ENCODE results near the gene EAF1.
A peak's percentile ranks its signal among the peaks of the same experiment; 100 is the strongest.
"Not testable (repeated sequence)": the region's sequence is repeated elsewhere in the genome, so short reads cannot be mapped to it uniquely, and the experiment has no call there.

Gene EAF1

GRCh38 chr3:15427182-15427880 is at the start of gene EAF1, which contains the start of gene METTL6:
Gene EAF1, plus strand, starts transcription at chr3:15427598. Its CDS starts 182 bp downstream, at chr3:15427780.
Gene METTL6, minus strand, starts transcription at chr3:15427544. Its CDS starts 1,033 bp downstream, at chr3:15426511.
- peak; percentile 83 for DNase-seq

DNA sequence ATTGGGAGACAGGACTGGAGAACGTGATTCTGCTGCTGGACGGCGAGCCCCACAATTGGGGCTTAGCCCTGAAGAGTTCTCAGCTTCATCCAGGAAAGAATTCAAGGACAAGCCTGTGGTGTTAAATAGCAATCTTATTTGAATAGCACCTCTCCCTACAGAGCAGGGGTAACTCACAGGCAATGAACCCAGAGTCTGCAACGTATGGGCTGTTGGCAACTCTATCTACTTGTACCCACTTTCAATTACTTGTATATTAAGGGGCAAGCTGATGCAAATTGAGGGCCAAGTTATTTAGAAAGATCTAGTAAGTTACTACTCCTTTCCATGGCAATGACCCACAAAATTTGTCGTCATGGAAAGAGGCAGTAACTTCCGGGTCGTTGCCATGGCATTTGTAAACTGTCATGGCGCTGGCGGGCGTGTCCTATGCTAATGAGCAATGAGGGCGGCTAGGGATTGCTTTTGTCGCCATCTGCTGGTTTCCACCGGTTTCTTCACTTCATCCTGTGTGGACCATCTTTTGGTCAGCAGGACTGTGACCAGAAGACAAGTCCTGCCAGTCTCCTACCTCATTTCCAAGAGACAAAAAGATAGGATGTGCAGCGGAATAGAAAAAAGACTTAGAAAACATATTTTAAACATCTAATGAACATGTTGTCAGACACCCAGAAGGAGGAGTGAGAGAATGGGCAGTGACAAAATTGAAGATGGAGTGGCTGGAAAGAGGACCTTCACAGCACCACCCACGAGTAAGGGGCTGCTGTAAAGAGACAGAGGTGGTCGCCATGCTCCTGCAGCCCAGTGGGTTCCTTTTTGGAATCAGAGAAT is 49.2 kb upstream of the EAF1 start:
- peak; percentile 93 for DNase-seq

- no peak for DNase-seq
Measured at GRCh38 chr3:15380980-15381890, 46.2 kb upstream of the EAF1 start.

DNA sequence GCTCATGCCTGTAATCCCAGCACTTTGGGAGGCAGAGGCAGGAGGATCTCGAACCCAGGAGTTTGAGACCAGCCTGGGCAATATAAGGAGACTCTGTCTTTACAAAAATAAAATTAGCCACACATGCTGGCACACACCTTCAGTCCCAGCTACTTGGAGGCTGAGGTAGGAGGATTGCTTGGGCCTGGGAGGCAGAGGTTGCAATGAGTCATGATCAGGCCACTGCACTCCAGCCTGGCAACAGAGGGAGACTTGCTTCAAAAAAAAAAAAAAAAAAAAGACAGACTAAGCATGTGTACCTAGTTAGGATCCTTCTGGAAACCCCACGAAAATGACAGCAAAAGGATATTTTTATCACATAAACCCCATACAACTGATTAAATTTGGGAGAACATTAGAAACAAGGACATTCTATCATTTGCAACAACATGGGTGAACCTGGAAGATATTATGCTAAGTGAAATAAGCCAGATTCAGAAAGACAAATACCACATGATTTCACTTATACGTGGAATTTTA is 44.9 kb upstream of the EAF1 start:
- no peak for DNase-seq

- no peak for DNase-seq
Measured at GRCh38 chr3:15384510-15385237, 42.7 kb upstream of the EAF1 start.

- not testable (repeated sequence) for DNase-seq
Measured at GRCh38 chr3:15385238-15385695, 42.1 kb upstream of the EAF1 start.

GRCh38 chr3:15385901-15386653 is 41.3 kb upstream of the EAF1 start:
- no peak for DNase-seq

DNA sequence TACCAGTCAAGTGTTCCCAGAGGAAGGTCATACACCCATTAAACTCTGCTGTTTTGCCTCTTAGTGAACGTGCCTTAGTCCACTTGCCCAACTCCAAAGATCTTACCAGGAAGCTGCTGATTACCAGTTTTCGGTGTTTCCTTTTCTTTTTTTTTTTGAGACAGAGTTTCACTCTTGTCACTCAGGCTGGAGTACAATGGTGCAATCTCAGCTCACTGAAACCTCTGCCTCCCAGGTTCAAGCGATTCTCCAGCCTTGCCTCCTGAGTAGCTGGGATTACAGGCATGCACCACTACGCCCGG is 40.8 kb upstream of the EAF1 start:
- DNase-seq = not testable (repeated sequence)

- peak; percentile 36 for DNase-seq
Measured at GRCh38 chr3:15387171-15387581, 40.2 kb upstream of the EAF1 start.

- DNase-seq = no peak
Measured at GRCh38 chr3:15387735-15388134, 39.7 kb upstream of the EAF1 start.

GRCh38 chr3:15388335-15388734 is 39.1 kb upstream of the EAF1 start:
- not testable (repeated sequence) for DNase-seq

DNA sequence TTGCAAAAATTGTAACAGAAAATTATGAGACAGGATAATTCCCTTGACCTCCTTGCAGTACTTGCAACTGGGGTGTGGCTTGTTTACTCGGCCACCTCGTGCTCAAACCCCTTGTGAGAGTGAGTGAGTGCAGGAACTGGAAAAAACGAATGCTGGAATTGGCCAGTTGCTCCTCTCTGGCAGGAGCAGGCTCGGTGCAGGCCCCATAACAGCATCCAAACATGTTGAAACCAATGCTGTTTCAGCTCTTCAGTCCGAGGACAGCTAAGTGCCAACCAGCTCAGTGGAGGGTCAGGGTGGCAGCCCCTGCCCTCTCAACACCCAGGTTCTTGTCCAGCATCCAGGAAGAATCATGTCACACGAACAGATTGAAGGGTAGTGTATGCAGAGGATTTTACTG is 36.9 kb upstream of the EAF1 start:
- no peak for DNase-seq

- no peak for DNase-seq
Measured at GRCh38 chr3:15391007-15391406, 36.4 kb upstream of the EAF1 start.

DNA sequence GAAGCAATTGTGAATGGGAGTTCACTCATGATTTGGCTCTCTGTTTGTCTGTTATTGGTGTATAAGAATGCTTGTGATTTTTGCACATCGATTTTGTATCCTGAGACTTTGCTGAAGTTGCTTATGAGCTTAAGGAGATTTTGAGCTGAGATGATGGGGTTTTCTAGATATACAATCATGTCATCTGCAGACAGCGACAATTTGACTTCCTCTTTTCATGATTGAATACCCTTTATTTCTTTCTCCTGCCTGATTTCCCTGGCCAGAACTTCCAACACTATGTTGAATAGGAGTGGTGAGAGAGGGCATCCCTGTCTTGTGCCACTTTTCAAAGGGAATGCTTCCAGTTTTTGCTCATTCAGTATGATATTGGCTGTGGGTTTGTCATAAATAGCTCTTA is 34.1 kb upstream of the EAF1 start:
- not testable (repeated sequence) for DNase-seq

- peak; percentile 42 for DNase-seq
Measured at GRCh38 chr3:15398731-15399133, 28.7 kb upstream of the EAF1 start.

DNA sequence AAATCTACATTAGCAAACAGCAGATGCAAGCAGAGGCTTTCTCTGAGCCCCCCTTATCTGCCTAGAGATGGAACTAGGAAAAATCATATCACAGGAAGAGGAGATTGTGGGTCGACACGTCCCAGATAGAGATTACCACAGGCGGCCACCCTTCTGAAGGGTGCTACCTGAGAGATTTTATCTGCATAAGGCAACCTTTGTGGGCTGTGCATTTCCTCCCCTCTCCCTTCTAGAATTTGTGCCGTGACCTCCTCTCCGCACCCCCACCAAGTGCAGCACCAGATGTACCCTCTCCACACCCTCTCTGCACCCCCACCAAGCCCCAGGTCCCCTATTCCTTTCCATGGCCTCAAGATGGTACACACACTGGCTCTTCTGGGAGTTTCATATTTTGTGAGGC is 27.4 kb upstream of the EAF1 start:
- DNase-seq = no peak

- no peak for DNase-seq
Measured at GRCh38 chr3:15401936-15402335, 25.5 kb upstream of the EAF1 start.

- DNase-seq = no peak
Measured at GRCh38 chr3:15403495-15403894, 23.9 kb upstream of the EAF1 start.

DNA sequence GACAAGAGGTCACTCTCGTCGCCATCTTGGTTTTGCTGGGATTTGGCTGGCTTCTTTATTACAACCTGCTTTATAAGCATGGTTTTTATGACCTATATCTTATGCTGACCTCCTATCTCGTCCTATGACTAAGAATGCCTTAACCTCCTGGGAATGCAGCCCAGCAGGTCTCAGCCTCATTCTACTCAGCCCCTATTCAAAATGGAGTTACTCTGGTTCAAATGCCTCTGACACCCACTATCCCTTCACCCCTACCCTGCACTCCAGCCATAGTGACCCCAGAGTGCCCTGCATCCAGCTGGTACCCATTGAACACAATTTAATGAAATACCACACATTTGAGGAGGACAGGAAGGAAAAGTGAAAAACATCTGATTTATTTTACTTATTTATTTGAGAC is 23.4 kb upstream of the EAF1 start:
- no peak for DNase-seq

GRCh38 chr3:15404767-15405166 is 22.6 kb upstream of the EAF1 start:
- DNase-seq = no peak

DNA sequence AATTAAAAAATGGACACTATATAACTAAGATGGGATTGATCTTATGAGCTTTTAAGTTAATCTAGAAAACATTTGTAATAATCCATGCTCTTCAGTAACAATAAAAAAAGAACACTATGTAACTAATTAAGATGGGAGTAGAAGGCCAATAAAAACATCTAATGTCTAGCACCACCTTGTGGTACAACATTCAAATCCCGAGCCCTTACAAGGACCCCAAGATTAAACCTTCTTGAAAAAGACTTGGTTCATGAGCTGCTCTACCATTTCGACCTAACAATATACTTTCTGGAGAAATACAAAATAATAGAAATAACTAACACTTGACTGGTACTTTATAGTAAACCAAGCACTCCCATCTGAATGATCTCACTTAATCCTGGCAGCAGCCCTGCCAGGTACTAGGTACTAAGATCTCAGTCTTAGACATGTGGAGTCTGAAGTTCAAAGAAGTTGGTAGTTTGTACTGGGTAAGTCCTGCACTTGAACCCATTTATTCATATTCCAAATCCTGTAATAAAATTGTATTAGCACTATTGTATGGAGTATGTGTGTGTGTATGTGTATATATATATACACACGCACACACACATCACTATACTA is 21.8 kb upstream of the EAF1 start:
- DNase-seq = peak; percentile 52
